ENCODE results near the gene CHST7.

CHST7 gene

GRCh38 chrX:46573892-46574773, 568 bp downstream of the CHST7 start:
- peak; percentile 22 for DNase-seq

GRCh38 chrX:46574774-46575381, 1.3 kb downstream of the CHST7 start:
- peak; percentile 10 for DNase-seq

- no peak for DNase-seq
These were observed 2.0 kb downstream of the CHST7 start for GRCh38 chrX:46575586-46575985.

- no peak for DNase-seq
These were observed 2.4 kb downstream of the CHST7 start for GRCh38 chrX:46575991-46576392.

- no peak for DNase-seq
These were observed 2.9 kb downstream of the CHST7 start for GRCh38 chrX:46576458-46576857.

- DNase-seq: no peak
These were observed 3.8 kb downstream of the CHST7 start for GRCh38 chrX:46577221-46578005.

GRCh38 chrX:46579250-46579649, 5.7 kb downstream of the CHST7 start:
- no peak for DNase-seq

GRCh38 chrX:46580613-46581012, 7.0 kb downstream of the CHST7 start:
- DNase-seq: no peak

- DNase-seq: no peak
These were observed 8.8 kb downstream of the CHST7 start for GRCh38 chrX:46582325-46582724.

- DNase-seq: no peak
These were observed 9.4 kb downstream of the CHST7 start for GRCh38 chrX:46582966-46583365.

- DNase-seq: no peak
These were observed 11.2 kb downstream of the CHST7 start for GRCh38 chrX:46584736-46585135.

GRCh38 chrX:46587158-46587557, 13.6 kb downstream of the CHST7 start:
- DNase-seq: no peak

GRCh38 chrX:46587753-46588171, 14.2 kb downstream of the CHST7 start:
- no peak for DNase-seq

- DNase-seq: no peak
These were observed 14.7 kb downstream of the CHST7 start for GRCh38 chrX:46588263-46588662.

GRCh38 chrX:46589977-46590723, 16.6 kb downstream of the CHST7 start:
- DNase-seq: no peak

GRCh38 chrX:46595084-46595483, 21.5 kb downstream of the CHST7 start:
- DNase-seq: no peak

GRCh38 chrX:46597208-46597607, 23.6 kb downstream of the CHST7 start:
- no peak for DNase-seq

GRCh38 chrX:46597771-46598170, 24.2 kb downstream of the CHST7 start:
- DNase-seq: no peak

- DNase-seq: no peak
These were observed 25.5 kb downstream of the CHST7 start for GRCh38 chrX:46599051-46599560.

GRCh38 chrX:46601283-46601682, 27.7 kb downstream of the CHST7 start:
- no peak for DNase-seq

GRCh38 chrX:46602468-46603102, 29.0 kb downstream of the CHST7 start:
- DNase-seq: no peak

- DNase-seq: no peak
These were observed 34.4 kb downstream of the CHST7 start for GRCh38 chrX:46607916-46608315.
